Gastroesophageal sphincter (tissue), 4 donors: ENCODE data around the gene RRP8. TPM values are rescaled to one million over a fixed set of nuclear protein-coding genes. Genes with fewer than 3 reads are reported as not detected.

Experiments
- ATAC-seq: fragments of 150-250 bp; one replicate; pipeline ENCODE4 v1.9.1; 2016; ENCODE audit warnings: mild to moderate bottlenecking, moderate library complexity
- H3K27ac ChIP-seq, 4 donors: fragments of 200-600 bp; sonication (generic) in 3 of 4; 1 replicate in 3 of 4; 2 replicates in 1 of 4; pipeline ENCODE4 v1.5.1; 2016 to 2019
- H3K27me3 ChIP-seq: fragments of 200-600 bp; sonication (generic); one replicate; pipeline ENCODE4 v1.5.1; 2019
- H3K36me3 ChIP-seq, 2 donors: fragments of 200-600 bp; sonication (generic); one replicate each; pipeline ENCODE4 v1.5.1; 2019; ENCODE audit warnings: control low read depth in 1 of 2
- H3K4me1 ChIP-seq, 3 donors: fragments of 200-600 bp; sonication (generic); 1 replicate in 2 of 3; 2 replicates in 1 of 3; pipeline ENCODE4 v1.5.1; 2016 to 2019; ENCODE audit warnings: control low read depth in 2 of 3
- H3K4me3 ChIP-seq, 2 donors: fragments of 200-600 bp; sonication (generic); one replicate each; pipeline ENCODE4 v1.5.1; 2019; ENCODE audit warnings: mild to moderate bottlenecking in 1 of 2, moderate library complexity in 1 of 2
- H3K9me3 ChIP-seq, 3 donors: fragments of 200-600 bp; sonication (generic); one replicate each; pipeline ENCODE4 v1.5.1; 2017 to 2019; ENCODE audit warnings: control low read depth in 2 of 3
- EP300 ChIP-seq: sonication (generic); formaldehyde crosslinking; IDR thresholded peaks from one replicate; pipeline ENCODE4 v1.6.1; 2017; ENCODE audit warnings: antibody characterized with exemption, mild to moderate bottlenecking
- POLR2A ChIP-seq, 2 donors: fragments of 450-650 bp; IDR thresholded peaks; one replicate each; pipeline ENCODE4 v1.6.1; 2017; ENCODE audit warnings: antibody characterized with exemption in 2 of 2, mild to moderate bottlenecking in 2 of 2, moderate library complexity in 1 of 2
- POLR2AphosphoS5 ChIP-seq: sonication (generic); formaldehyde crosslinking; IDR thresholded peaks from one replicate; pipeline ENCODE4 v1.6.1; 2017; ENCODE audit warnings: antibody characterized with exemption
- WGBS, 2 donors: methylation state at CpG; one replicate each; pipeline ENCODE4 v1.1.5; 2018; ENCODE audit warnings: low coverage in 1 of 2; 5-methylcytosine and 5-hydroxymethylcytosine counted together
- total RNA-seq, 4 donors: library from RNA; depleted of rRNA; stranded (reverse); fragments of >200 nt; gene quantifications; one replicate each; pipeline ENCODE4 v1.1.0, GENCODE V29; 2016
- TF ChIP-seq, protein P1 (sequence below), 4 experiments: fragments of 200-600 bp in 2 of 4; fragments of 450-650 bp in 2 of 4; sonication (generic) in 1 of 4; IDR thresholded peaks; one replicate each; pipeline ENCODE4 v1.5.1; 2017 to 2019; ENCODE audit warnings: antibody characterized with exemption in 4 of 4, mild to moderate bottlenecking in 2 of 4, moderate library complexity in 2 of 4

RRP8 gene
- total RNA-seq, 4 donors from 2014 or later, result 25.7 to 32.4 (median 28.1) TPM

DNA sequence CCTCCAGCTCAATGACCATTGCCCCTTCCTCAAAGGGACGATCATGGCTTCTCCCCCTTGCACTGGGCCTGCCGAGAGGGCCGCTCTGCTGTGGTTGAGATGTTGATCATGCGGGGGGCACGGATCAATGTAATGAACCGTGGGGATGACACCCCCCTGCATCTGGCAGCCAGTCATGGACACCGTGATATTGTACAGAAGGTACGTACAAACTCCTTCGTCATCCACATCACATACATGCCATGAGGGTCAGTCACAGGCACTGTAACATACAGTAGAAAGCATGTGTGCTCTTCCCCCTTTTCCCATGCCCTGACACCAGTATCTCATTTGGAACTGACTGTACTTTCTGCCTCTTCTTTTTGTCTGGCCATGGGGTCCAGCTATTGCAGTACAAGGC lies 4.6 kb upstream of the RRP8 start:
- Histone ChIP-seq H3K36me3 (peaks cover 4 to 37% of the 10 kb centered on the region in 2 donors), H3K4me3 (peak overlapping the region in 1 of 2 donors; percentile 93), H3K27me3 (no peaks in the 10 kb centered on the region), H3K27ac (peak overlapping the region; percentile 89 to 99 (median 98)), H3K9me3 (no peaks in the 10 kb centered on the region), H3K4me1 (peaks cover 7 to 79% (median 34%) of the 10 kb centered on the region in 3 donors)
- TF ChIP-seq EP300 (no peak), POLR2A (IDR thresholded peaks at IDR 0.05) (no peak), POLR2AphosphoS5 (no peak)
- TF ChIP-seq, protein P1, sequence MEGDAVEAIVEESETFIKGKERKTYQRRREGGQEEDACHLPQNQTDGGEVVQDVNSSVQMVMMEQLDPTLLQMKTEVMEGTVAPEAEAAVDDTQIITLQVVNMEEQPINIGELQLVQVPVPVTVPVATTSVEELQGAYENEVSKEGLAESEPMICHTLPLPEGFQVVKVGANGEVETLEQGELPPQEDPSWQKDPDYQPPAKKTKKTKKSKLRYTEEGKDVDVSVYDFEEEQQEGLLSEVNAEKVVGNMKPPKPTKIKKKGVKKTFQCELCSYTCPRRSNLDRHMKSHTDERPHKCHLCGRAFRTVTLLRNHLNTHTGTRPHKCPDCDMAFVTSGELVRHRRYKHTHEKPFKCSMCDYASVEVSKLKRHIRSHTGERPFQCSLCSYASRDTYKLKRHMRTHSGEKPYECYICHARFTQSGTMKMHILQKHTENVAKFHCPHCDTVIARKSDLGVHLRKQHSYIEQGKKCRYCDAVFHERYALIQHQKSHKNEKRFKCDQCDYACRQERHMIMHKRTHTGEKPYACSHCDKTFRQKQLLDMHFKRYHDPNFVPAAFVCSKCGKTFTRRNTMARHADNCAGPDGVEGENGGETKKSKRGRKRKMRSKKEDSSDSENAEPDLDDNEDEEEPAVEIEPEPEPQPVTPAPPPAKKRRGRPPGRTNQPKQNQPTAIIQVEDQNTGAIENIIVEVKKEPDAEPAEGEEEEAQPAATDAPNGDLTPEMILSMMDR (IDR thresholded peaks at IDR 0.05), result no peak
- 79 to 84% methylated on average over 6 to 7 of the region's 9 CpGs for WGBS, 2 donors
- ATAC-seq, result no peak

DNA sequence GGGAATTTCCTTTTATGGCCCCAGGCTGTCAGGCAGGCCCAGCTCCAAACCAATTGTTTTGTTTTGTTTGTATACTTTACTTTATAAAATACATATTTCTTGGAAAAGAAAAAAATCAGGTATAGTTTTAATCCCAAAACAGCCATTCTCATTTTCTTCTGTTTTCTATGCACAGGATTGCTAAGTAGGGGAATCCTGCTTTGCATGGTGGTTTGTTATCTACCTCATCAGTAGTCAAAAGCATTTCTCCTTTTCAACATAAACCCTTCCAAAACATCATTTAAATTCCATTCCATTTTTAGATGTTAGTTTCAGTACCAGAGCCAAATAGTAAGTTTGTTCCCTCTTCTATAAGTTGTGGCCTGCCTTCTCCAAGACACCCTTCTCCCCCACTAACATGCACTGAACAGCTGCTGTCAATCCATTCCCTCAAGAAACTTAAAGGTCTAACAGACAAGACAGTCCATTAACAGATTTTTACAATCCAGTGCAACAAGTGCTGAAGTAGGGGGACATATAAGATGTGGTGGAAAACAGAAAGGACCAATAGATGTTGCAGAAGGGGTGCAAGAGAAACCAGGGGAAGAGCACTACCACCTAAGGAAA lies 3.9 kb upstream of the RRP8 start:
- Histone ChIP-seq H3K4me1 (peaks cover 7 to 78% (median 38%) of the 10 kb centered on the region in 3 donors), H3K27me3 (no peaks in the 10 kb centered on the region), H3K36me3 (peaks cover 4 to 37% of the 10 kb centered on the region in 2 donors), H3K9me3 (no peaks in the 10 kb centered on the region), H3K27ac (peak overlapping the region; percentile 89 to 99 (median 98)), H3K4me3 (peak overlapping the region in 1 of 2 donors; percentile 93)
- TF ChIP-seq POLR2A (IDR thresholded peaks at IDR 0.05) (no peak), POLR2AphosphoS5 (no peak), EP300 (no peak)
- TF ChIP-seq, protein P1 (IDR thresholded peaks at IDR 0.05), result no peak
- no peak for ATAC-seq

DNA sequence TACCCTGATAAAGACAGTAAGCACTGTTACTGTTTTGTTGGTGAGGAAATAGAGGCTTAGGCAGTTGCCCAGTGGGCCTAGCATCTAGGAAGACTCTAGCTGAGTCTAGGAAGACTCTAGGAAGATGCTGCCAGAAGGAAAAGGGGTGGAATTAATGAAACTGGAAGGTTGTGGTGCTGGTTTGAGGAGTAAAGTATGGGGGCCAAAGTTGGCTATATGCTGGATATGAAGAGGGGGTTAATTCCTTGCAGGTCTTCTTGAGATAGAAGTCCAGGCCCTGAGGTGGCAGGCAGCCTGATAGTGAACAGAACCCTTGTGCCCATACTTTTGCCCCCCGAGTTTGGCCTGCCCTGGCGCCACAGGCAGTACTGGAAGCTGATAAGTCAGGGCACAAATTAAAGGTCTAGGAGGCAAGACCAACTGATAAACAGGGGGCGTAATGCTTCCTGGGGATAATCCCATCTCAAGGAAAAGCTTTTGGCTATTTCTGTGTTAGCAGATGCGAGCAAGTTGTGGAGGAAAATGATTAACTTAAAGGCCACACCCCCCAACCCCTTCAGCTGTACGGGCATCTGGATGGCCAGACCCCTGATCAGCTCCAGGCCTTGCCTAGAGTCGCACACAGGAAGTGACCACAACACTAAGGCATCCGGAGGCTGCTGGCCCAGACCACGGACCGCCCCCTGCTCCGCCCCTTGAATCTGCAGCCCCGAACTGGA lies 3.2 kb upstream of the RRP8 start:
- 0 to 2% methylated on average over 5 to 10 of the region's 11 CpGs for WGBS, 2 donors
- Histone ChIP-seq H3K9me3 (no peaks in the 10 kb centered on the region), H3K4me1 (peaks cover 9 to 85% (median 45%) of the 10 kb centered on the region in 3 donors), H3K27me3 (no peaks in the 10 kb centered on the region), H3K36me3 (peaks cover 4 to 41% of the 10 kb centered on the region in 2 donors), H3K27ac (peak overlapping the region; percentile 98 to 99 (median 98)), H3K4me3 (peak overlapping the region; percentile 91 to 93)
- TF ChIP-seq, protein P1 (IDR thresholded peaks at IDR 0.05), result peak in 1 of 4 experiments; percentile 13
- TF ChIP-seq POLR2A (IDR thresholded peaks at IDR 0.05) (peak; percentile 81 to 82), POLR2AphosphoS5 (peak; percentile 98), EP300 (no peak)
- peak; percentile 83 for ATAC-seq

DNA sequence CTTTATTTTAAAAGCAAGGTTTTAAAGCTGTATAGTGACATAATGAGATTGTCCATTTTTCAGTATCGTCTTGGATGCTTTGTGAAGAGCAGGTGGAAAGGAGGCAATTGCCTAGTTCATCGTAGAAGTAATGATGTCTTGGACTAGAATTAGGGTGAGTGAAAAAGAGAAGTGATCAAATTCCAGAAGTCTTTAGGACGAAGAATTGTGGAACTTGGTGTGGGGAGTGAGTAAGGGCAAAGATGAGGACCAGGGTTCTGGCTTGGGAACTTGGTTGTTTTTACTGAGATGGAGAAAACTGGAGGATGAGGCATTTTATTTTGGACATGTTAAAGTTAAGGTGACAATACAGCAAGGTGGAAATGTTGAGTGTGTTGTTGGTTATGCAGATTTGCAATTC lies 1.4 kb upstream of the RRP8 start:
- peaks cover 4 to 45% of the 10 kb centered on the region in 2 donors for H3K36me3 ChIP-seq
- H3K27ac ChIP-seq, result peak overlapping the region; percentile 98 to 99 (median 98)
- H3K9me3 ChIP-seq, result no peaks in the 10 kb centered on the region
- no peak for ATAC-seq
- TF ChIP-seq POLR2AphosphoS5 (no peak), EP300 (no peak), POLR2A (IDR thresholded peaks at IDR 0.05) (no peak)
- TF ChIP-seq, protein P1 (IDR thresholded peaks at IDR 0.05), result no peak
- 0 to 3% methylated on average over 3 of the region's 3 CpGs for WGBS, 2 donors
- H3K4me3 ChIP-seq, result peak overlapping the region; percentile 91 to 93
- H3K27me3 ChIP-seq, result no peaks in the 10 kb centered on the region
- peaks cover 7 to 85% (median 43%) of the 10 kb centered on the region in 3 donors for H3K4me1 ChIP-seq
